ENCODE measurements around the gene GXYLT1.
"Not testable (repeated sequence)": the region's sequence is repeated elsewhere in the genome, so short reads cannot be mapped to it uniquely, and the experiment has no call there.

The GXYLT1 gene

DNA sequence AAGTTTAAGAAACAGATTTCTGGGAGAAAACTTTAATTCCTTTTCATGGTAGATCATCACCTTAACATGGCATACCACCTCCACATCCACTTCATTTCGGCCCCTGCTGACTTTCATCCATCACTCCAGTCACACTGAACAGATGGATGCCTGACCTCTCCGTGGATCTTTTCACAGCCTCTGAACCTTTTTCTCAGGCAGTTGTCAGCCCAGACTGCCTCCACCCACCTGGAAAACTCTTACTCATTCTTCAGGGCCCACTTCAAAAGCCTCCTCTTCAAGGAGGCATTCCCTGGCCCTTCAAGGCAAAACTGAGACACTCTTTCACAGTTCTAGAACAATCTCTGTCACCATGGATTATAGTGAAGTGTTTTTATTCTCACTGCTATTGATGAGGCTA is 52.9 kb downstream of the GXYLT1 start:
- DNase-seq: no peak

DNA sequence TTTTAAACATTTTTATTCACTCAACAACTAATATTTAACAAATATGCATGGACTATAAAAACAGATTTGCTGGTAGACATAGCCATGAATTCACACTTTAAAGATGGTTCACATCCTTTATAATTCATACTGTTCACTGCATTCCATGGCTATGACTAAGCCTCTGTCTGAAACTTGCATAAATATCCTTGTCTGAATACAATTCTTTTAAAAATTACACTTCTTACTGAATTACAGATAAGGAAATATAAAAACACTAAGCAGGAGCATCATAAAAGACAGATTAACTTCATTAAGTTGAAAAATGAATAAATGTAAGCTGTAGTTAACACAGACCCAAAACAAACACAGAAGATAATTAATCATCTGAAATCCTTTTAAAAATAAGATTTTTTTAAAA is 53.8 kb downstream of the GXYLT1 start:
- no peak for DNase-seq

DNA sequence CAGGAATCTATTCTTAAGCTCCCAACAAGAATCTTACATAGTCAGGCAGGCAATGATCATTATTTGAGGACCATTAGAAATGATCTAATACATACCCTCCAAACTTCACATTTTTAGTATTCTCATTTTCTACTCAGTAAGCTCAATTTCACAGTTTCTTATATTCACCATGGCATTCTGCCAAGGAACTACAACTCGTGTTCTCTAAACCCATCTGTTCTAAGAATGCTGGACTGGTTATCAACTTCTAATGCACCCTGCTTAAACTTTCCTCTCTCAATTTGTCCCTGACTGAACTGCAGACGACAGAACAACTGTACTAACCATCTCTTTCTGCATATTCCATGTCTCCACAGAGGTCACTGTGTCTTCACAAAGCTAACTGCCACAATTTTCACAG is 58.6 kb downstream of the GXYLT1 start:
- no peak for DNase-seq

DNA sequence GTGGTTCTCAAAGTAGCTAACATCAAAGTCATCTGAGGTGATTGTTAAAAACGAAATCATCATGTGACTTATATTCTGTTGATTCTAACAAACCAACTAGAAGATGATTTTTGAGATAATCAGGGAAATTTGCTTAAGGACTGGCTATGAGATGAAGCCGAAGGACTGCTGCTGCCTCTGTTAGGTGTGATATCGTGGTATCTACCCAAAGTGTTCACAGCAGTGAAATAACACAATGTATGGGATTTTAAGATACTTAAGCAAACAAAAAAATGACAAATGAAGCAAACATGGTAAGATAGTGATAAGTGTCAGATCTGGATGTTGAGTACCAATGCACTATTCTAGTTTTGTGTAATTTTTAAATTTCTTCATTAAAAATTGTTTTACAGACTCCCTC is 59.1 kb downstream of the GXYLT1 start:
- no peak for DNase-seq

DNA sequence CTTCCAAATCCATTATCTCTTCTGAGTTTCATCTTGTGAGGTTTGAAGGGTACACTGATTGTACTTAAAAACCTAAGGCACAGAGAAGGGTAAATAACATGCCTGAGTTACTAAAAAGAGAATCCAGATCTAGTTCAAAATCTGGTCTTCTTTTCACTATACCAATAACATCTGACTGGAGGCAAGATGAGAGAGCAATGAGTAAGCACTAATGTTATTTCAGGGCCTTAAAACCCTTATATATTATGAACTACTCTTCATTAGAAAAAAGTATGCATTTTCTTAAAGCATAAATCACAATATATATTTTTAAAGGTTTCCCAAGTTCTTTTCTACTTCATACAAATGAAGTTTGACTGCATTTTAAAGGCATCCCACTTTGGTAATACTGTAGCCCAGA is 60.2 kb downstream of the GXYLT1 start:
- DNase-seq: no peak

DNA sequence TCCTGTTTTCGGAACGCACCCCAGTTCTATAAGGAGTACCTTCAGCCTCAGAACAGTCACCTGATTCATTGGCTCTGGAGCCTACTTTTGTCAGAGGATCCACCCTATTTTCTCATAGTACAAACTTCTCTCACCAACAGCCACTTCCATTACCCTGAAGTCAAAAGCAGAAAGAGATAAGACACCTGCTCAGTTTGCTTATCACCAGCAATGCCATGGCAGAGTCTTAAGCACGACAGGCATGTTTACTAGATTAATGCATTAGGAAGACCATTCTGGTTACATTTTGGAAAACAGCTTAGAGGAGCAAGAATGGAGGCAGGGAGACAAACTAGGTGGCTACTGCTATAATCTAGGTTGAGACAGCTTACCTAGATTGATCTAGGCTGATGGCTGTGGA is 67.7 kb downstream of the GXYLT1 start:
- DNase-seq: no peak

DNA sequence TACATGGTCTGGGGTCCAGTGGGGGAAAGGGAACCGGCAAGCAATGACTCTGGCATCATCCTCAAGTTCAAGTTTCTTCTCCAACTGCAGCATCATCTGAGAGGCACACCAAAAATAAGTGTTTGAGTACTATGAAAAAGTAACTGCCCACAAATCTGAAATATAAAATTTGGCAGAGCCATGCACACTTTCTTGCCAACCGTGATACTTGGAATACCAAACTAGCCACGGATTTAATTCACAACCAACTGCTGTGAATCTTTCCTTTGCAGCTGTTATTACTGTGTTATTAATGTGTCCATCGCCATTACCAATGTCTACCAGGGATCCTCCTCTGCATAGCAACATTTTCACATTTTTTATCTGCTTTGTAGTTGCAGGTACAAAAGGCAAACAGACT is 74.6 kb downstream of the GXYLT1 start:
- DNase-seq: no peak

DNA sequence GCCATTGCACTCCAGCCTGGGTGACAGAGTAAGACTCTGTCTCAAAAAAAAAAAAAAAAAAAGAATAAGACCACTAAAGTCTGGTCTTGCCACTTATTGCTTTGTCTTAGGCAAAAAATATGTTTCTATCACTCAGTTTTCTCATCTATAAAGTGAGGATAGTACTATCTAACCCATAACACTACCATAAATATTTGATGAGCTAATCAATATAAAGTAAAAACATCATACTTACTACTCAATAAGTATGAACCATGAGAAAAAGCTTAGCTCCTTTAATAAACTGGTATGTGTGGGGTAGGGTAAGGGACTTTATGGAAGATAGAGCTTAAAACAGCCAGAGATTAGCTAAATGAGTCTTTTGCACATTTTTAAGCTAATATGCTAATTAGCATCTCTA is 85.5 kb downstream of the GXYLT1 start:
- no peak for DNase-seq

DNA sequence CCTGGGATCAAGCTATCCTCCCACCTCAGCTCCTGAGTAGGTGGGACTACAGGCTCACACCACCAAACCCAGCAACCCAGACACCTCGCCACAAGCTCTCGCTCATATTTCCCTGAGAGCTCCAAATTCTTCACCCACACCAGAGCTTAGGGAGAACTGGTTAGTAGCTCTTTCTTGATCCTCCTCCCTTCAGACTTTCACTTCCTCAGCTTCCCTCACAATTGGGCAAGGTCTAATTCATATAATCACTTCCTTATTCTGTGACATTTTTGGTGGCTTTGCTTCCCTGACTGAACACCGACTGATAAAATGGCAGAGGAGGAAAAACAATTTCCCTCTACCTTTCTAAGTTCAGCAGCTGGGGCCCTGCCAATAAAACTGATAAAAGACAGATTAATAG is 88.5 kb downstream of the GXYLT1 start:
- DNase-seq: no peak

DNA sequence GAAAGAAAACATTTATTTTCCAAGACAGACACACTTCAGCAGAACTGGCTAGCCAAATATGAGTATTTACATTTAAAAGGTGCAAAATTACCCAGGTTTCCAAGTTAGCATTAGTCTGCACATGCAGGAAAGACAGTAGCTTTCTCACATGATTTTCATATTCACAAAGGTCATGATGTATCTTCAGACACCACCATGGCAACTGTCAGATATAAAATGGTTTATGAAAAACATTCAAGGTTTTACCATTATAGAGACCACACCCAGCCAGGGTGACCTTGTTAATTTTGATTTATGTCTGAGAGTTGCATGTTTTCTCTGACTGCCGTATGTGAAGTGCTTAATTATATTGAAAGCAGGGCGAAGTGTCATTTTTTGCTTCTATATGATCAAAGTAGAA is 91.2 kb downstream of the GXYLT1 start:
- DNase-seq: no peak

DNA sequence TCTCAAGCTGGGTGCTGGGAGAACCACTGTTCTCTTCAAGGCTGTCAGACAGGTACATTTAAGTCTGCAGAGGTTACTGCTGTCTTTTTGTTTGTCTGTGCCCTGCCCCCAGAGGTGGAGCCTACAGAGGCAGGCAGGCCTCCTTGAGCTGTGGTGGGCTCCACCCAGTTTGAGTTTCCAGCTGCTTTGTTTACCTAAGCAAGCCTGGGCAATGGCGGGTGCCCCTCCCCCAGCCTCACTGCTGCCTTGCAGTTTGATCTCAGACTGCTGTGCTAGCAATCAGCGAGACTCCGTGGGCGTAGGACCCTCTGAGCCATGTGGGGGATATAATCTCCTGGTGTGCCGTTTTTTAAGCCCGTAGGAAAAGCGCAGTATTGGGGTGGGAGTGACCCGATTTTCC is 95.7 kb downstream of the GXYLT1 start:
- DNase-seq: not testable (repeated sequence)

DNA sequence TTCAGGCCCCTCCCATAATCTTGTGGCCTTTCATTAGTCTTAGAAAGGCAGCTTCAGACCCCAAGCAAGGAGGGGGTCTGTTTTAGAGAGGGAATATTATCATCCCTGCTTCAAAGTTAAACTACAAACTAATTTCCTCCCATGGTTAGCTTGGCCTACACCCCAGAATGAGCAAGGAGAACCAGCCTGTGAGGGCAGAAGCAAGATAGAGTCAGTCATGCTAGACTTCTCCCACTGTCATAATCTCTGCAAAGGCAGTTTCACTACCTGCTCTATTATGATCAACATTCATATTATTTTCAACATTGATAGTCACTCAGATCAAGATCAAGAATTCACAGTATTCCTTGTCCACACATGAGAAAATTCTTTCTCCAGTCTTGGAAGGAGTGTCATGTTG is 105.1 kb downstream of the GXYLT1 start:
- no peak for DNase-seq

DNA sequence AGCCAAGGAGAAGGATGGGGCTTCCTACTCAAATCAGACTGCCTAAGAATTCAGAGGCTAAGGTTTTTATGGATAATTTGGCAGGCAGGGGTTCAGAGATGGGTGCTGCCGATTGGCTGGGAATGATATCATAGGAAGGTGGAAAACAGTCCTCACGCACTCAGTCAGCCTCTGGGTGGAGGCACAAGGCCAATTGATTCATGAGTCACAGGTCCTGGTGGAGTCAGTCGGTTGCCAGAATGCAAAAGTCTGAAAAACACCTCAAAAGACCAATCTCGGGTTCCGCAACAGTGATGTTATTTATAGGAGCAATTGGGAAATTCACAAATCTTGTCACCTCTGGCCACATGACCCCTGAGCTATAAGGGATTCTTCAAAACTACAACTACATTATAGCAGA is 105.5 kb downstream of the GXYLT1 start:
- DNase-seq: no peak

DNA sequence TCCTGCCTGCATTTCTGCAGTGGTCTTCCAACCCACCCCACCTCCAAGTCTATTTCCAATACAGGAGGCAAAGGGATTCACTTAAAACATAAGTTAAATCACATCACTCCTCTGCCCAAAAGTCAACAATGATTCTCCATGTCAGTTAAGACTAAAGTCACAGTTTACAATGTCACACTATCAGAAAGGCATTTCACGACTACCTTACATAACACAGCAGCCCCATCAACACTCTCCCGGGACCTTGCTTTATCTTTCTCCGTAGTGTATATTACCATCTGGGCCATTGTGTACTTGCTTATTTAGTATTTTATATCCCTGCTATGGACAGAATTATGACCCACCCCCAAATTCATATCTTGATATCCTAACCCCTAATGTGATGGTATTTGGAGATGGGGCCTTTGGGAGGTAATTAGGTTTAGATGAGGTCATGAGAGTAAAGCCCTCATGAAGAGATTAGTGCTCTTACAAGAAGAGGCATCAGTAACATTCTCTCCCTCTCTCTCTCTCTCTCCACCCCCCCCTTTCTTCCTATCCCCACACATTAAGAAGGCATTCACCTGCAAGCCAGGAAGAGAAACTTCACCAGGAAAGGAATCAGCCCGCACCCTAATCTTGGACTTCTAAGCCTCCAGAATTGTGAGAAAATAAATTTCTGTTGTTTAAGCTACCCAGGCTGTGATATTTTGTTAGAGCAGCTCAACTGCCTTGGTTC is 112.7 kb downstream of the GXYLT1 start:
- DNase-seq: no peak
